Pancreas (tissue), 10 donors: ENCODE measurements around the gene TBC1D5. TPM values are rescaled to one million over a fixed set of nuclear protein-coding genes. Genes with fewer than 3 reads are reported as not detected.
A peak's percentile ranks its signal among the peaks of the same experiment; 100 is the strongest.

Source experiments
- ATAC-seq, 4 donors: fragments of 200-7000 bp; cut with Tn5 transposase; one replicate each; pipeline versions ENCODE4 v1.8.0 to v1.9.1; 2020; ENCODE audit warnings: mild to moderate bottlenecking in 4 of 4, moderate library complexity in 4 of 4
- DNase-seq, 6 donors: peaks; one replicate each; pipeline ENCODE4 v3.0.0-alpha.2; 2020
- FAIRE-seq: peaks from 2 replicates; lab custom pipeline; 2012; peaks lifted over from hg19 to GRCh38; lab: Jason Lieb, UNC
- H3K27ac ChIP-seq, 4 donors: fragments of 200-600 bp; sonication (generic); 1 replicate in 3 of 4; 2 replicates in 1 of 4; pipeline versions ENCODE4 v1.5.0 to v1.8.0; 2020
- H3K27me3 ChIP-seq, 4 donors: fragments of 200-600 bp; one replicate each; pipeline ENCODE4 v1.8.0; 2021
- H3K36me3 ChIP-seq, 3 donors: fragments of 200-600 bp; sonication (generic) in 1 of 3; one replicate each; pipeline versions ENCODE4 v1.5.0 to v1.8.0; 2020 to 2021
- H3K4me1 ChIP-seq, 3 donors: fragments of 200-600 bp; one replicate each; pipeline ENCODE4 v1.8.0; 2021
- H3K4me3 ChIP-seq, 4 donors: fragments of 200-600 bp; sonication (generic) in 2 of 4; one replicate each; pipeline versions ENCODE4 v1.5.0 to v1.8.0; 2020 to 2021
- H3K9me3 ChIP-seq, 4 donors: fragments of 200-600 bp; one replicate each; pipeline ENCODE4 v1.8.0; 2021
- WGBS, 2 donors: extraction: QIAGEN DNeasy Blood & Tissue Kit; methylation state at CpG; one replicate each; pipeline ENCODE4 v1.1.7; 2013; 5-methylcytosine and 5-hydroxymethylcytosine counted together
- intact Hi-C, 3 donors: fragments of 100-400 bp; cut with DNase I; formaldehyde crosslinking; loops; one replicate each; pipeline versions ENCODE4 v1.11.1 to v1.14.2; 2022
- polyA plus RNA-seq, 2 donors: library from polyadenylated mRNA; stranded (reverse); fragments of 200-250 nt; gene quantifications; one replicate each; pipeline ENCODE4 v1.2.3, GENCODE V29; 2013
- total RNA-seq, 6 donors: library from RNA; stranded (reverse); fragmentation: NEBNext Ultra II Directional in 4 of 6; extraction: Animal tissue kit (Norgen Biotek cat#: 25700) in 4 of 6; gene quantifications; one replicate each; pipeline versions ENCODE4 v1.2.1 to v1.2.4, GENCODE V29; 2021 to 2023
- TF ChIP-seq, protein P1 (sequence below), 4 donors: fragments of 200-600 bp; sonication (generic) in 3 of 4; IDR thresholded peaks; one replicate each; pipeline versions ENCODE4 v1.5.0 to v1.8.0; 2021; ENCODE audit warnings: antibody characterized with exemption in 4 of 4
- donor health status: healthy with polysubstance abuse.
- donor health status: DM: no; HTN: no; CAD: no; lungs with moderate emphysema.
- donor health status: DM: no; HTN: no; CAD: no.
- donor health status: control.
- donor health status: control.
- donor health status: Bipolar disorder and iron deficiency.
- donor health status: DM: yes; HTN: yes; CAD: no.
- donor health status: DM: no; HTN: no; CAD: no.
- donor health status: DM: no; HTN: no; CAD: no.
- donor health status: DM: yes; HTN: yes; CAD: no.

Gene TBC1D5
- total and polyA plus RNA-seq, 8 donors = 6.5 to 39.2 (median 19.9) TPM

- intact Hi-C loops = no loop called here
- Histone ChIP-seq H3K4me3 (no peak overlapping the region), H3K27ac (no peak overlapping the region), H3K36me3 (no peaks in the 10 kb centered on the region), H3K9me3 (no peaks in the 10 kb centered on the region), H3K4me1 (no peaks in the 10 kb centered on the region), H3K27me3 (no peaks in the 10 kb centered on the region)
- ATAC-seq = no peak
- no peak for DNase-seq
- TF ChIP-seq, protein P1, sequence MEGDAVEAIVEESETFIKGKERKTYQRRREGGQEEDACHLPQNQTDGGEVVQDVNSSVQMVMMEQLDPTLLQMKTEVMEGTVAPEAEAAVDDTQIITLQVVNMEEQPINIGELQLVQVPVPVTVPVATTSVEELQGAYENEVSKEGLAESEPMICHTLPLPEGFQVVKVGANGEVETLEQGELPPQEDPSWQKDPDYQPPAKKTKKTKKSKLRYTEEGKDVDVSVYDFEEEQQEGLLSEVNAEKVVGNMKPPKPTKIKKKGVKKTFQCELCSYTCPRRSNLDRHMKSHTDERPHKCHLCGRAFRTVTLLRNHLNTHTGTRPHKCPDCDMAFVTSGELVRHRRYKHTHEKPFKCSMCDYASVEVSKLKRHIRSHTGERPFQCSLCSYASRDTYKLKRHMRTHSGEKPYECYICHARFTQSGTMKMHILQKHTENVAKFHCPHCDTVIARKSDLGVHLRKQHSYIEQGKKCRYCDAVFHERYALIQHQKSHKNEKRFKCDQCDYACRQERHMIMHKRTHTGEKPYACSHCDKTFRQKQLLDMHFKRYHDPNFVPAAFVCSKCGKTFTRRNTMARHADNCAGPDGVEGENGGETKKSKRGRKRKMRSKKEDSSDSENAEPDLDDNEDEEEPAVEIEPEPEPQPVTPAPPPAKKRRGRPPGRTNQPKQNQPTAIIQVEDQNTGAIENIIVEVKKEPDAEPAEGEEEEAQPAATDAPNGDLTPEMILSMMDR (IDR thresholded peaks at IDR 0.05) = no peak
- no peak for FAIRE-seq
These were observed 431.4 kb downstream of the TBC1D5 start for GRCh38 chr3:17310983-17311382.

DNA sequence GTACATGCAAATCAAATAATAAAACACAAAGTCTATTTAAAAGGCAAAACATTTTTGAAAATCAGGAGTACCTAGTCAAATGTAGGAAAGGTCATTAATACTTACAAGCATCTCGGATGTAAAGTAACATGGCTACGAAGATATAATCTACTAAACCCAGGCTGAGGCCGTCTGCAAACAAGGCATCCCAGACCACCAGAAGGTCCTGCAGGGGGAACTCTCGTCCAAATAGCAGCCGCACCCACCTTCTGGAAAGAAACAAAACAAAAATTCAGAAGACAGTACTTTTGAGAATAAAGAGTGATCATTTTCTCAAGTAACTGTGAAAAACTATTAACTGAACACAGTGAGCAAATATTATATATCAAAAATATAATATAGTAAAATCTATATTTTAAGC lies 434.5 kb downstream of the TBC1D5 start:
- ATAC-seq (no peak), FAIRE-seq (no peak), DNase-seq (no peak)
- H3K36me3 ChIP-seq = no peaks in the 10 kb centered on the region
- intact Hi-C loops = no loop called here
- 91 to 95% methylated on average over 5 of the region's 5 CpGs for WGBS, 2 donors
- no peak overlapping the region for H3K27ac ChIP-seq
- H3K4me3 ChIP-seq = no peak overlapping the region
- H3K4me1 ChIP-seq = no peaks in the 10 kb centered on the region
- H3K9me3 ChIP-seq = no peaks in the 10 kb centered on the region
- TF ChIP-seq, protein P1 (IDR thresholded peaks at IDR 0.05) = no peak
- no peaks in the 10 kb centered on the region for H3K27me3 ChIP-seq

GRCh38 chr3:17307482-17307881 lies 434.9 kb downstream of the TBC1D5 start:
- 86 to 100% methylated on average over 1 of the region's 1 CpG for WGBS, 2 donors
- intact Hi-C loops = no loop called here
- H3K27ac ChIP-seq = no peak overlapping the region
- no peak overlapping the region for H3K4me3 ChIP-seq
- H3K9me3 ChIP-seq = no peaks in the 10 kb centered on the region
- FAIRE-seq (no peak), DNase-seq (no peak), ATAC-seq (no peak)
- H3K36me3 ChIP-seq = no peaks in the 10 kb centered on the region
- no peaks in the 10 kb centered on the region for H3K27me3 ChIP-seq
- H3K4me1 ChIP-seq = no peaks in the 10 kb centered on the region
- TF ChIP-seq, protein P1 (IDR thresholded peaks at IDR 0.05) = no peak

DNA sequence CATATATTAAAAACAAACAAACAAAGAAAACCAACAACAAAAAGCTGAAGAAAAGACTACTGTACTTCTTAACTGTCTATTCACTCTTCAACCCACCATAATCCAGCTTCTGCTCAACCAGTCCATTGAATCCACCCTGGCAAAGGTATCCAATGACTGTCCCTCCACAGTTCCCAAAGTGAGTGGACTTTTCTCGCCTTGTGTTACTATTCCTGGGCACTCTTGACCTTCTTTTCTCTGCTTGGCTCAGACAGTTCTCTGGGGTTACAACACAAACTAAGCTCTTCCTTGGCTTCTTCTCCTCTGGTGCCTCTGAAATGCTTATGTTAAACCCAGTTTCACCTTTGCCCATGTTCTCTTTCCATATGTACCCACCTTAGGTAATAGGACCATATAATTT lies 437.5 kb downstream of the TBC1D5 start:
- intact Hi-C loops = no loop called here

DNA sequence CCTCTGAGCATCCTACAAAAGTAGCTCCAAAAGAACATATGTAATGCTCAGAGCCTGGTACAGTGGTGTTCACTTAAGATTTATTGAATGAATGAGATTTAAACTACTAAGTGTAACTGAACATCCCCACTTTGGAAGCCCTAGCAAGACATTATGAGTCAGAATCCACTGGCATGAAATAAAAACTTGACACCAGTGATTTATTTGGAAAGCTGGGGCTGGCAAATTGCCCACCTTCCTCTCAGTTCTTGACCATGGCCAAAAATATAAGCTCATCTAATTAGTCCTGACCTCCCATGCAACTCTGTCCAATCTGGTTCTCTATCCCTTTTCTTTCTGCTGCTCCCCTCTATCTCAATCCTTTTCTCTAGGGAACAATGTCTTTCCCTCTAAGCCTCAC lies 439.7 kb downstream of the TBC1D5 start:
- DNase-seq = peak in 1 of 6 donors; percentile 21
- intact Hi-C loops = no loop called here
- TF ChIP-seq, protein P1 (IDR thresholded peaks at IDR 0.05) = no peak
- Histone ChIP-seq H3K9me3 (no peaks in the 10 kb centered on the region), H3K36me3 (no peaks in the 10 kb centered on the region), H3K4me3 (no peak overlapping the region), H3K4me1 (no peaks in the 10 kb centered on the region), H3K27me3 (no peaks in the 10 kb centered on the region), H3K27ac (no peak overlapping the region)
- no peak for FAIRE-seq
- no peak for ATAC-seq

More for the DNA sequence above, 437.5 kb downstream of the TBC1D5 start:
- TF ChIP-seq, protein P1 (IDR thresholded peaks at IDR 0.05) = no peak
- 0% methylated on average over 1 of the region's 1 CpG for WGBS, 2 donors
- Histone ChIP-seq H3K4me1 (no peaks in the 10 kb centered on the region), H3K36me3 (no peaks in the 10 kb centered on the region), H3K9me3 (no peaks in the 10 kb centered on the region), H3K27ac (no peak overlapping the region), H3K4me3 (no peak overlapping the region), H3K27me3 (no peaks in the 10 kb centered on the region)
- DNase-seq (no peak), ATAC-seq (no peak), FAIRE-seq (no peak)
